Fibroblast of upper back skin (primary cell): ENCODE measurements around the gene CARD14.
"Not testable (repeated sequence)": the region's sequence is repeated elsewhere in the genome, so short reads cannot be mapped to it uniquely, and the experiment has no call there.

Experiments used
- DNase-seq: peaks from one replicate; pipeline ENCODE4 v3.0.0-alpha.2; 2013

The CARD14 gene

GRCh38 chr17:80229011-80229410 lies 59.2 kb downstream of the CARD14 start:
- DNase-seq: no peak

DNA sequence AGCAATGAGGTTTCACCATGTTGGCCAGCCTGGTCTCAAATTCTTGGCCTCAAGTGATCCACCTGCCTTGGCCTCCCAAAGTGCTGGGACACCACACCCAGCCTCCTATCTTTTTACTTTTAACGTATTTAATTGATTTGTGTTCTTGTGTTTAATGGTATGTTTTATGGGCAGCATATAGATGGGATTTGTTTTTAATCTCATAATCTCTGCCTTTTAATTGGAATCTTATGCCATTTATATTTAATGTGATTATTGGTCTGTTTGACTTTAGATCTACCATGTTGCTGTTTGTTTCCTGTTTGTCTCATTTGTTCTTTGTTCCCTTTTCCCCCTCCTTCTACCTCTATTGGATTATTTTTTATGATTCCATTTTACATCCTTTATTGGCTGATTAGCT lies 62.6 kb downstream of the CARD14 start:
- DNase-seq: no peak

- DNase-seq: no peak
Observed at GRCh38 chr17:80233202-80233601, 63.4 kb downstream of the CARD14 start.

DNA sequence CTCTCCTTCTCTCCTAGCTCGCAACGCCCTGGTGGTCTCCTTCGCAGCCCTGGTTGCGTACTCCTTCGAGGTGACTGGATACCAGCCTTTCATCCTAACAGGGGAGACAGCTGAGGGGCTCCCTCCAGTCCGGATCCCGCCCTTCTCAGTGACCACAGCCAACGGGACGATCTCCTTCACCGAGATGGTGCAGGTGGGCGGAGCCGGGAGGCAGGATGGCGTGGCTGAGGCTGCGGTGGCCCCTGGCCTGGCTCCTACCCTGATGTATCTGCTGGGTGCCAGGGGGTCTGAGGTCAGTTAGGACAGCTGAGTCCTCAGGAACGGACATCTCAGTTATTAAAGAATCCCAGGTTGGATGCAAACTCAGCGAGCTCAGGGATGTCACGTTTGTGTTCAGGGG lies 67.1 kb downstream of the CARD14 start:
- DNase-seq: no peak

GRCh38 chr17:80237386-80237785 lies 67.6 kb downstream of the CARD14 start:
- DNase-seq: no peak

- DNase-seq: no peak
Observed at GRCh38 chr17:80242505-80242904, 72.7 kb downstream of the CARD14 start.

GRCh38 chr17:80243526-80244433 lies 74.0 kb downstream of the CARD14 start:
- DNase-seq: no peak

GRCh38 chr17:80244448-80244847 lies 74.6 kb downstream of the CARD14 start:
- DNase-seq: not testable (repeated sequence)

DNA sequence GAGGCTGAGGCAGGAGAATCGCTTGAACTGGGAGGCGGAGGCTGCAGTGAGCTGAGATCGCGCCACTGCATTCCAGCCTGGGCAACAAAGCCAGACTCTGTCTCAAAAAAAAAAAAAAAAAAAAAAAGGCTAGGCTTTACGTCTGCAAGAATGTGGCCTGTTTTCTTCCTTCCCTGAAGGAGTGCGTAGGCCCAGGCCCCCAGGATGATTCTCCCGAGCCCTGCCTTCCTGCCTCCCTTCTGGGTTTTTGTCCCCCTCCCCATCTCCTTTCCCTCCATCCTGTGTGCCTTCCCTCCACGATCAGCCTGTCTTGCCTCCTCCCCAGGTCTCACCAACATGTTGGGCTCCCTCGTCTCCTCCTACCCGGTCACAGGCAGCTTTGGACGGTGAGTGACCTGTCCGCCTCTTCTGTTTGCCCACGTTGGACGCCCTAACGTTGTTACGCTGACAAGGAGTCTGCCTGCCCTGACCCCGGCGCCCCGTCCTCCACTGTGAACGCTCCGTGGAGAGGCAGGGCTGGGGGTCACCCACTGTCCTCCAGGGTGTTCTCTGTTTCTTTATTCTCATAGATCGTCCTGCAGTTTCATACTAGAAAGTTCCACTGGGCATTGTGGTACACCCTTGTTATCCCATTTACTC lies 75.2 kb downstream of the CARD14 start:
- no peak for DNase-seq

- DNase-seq: no peak
Observed at GRCh38 chr17:80245566-80246265, 75.9 kb downstream of the CARD14 start.

- no peak for DNase-seq
Observed at GRCh38 chr17:80246266-80246681, 76.4 kb downstream of the CARD14 start.

DNA sequence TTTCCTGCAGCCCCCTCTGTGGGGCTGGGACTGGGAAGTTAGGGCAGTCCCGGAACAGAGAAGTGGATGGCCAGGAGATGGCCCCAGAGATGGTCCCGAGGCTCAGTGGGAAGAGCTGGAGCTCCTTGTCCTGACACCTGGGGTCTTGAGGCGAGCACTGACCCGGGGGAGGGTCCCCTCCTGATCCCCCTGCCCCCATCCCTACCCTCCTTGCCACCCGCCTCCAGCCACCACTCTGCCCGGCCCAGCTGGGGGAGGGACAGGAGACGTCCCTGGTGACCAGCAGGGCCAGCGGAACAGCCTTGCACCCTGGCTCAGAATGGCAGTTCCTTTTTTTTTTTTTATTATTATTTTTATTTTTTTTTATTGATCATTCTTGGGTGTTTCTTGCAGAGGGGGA lies 76.9 kb downstream of the CARD14 start:
- no peak for DNase-seq

DNA sequence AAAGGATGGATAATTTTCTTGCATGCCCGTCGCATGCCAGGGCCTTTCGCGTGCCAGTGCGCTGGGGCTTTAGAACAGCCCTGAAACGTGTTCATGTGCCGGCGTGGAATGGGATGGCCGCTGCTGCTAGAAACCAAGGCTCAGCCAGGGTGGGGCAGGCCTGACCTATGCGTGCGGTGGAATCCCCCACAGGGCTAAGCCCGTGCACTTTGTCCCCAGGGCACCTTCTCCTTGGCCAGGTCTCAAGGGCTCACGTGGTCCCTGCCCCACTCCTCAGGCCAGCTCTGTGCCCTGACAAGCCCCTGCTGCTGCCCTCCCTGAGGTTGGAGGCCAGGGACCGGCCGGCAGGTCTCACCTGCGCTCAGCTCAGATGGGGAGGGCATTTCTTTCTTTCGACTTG lies 77.7 kb downstream of the CARD14 start:
- DNase-seq: no peak

- DNase-seq: no peak
Observed at GRCh38 chr17:80248001-80248893, 78.4 kb downstream of the CARD14 start.

DNA sequence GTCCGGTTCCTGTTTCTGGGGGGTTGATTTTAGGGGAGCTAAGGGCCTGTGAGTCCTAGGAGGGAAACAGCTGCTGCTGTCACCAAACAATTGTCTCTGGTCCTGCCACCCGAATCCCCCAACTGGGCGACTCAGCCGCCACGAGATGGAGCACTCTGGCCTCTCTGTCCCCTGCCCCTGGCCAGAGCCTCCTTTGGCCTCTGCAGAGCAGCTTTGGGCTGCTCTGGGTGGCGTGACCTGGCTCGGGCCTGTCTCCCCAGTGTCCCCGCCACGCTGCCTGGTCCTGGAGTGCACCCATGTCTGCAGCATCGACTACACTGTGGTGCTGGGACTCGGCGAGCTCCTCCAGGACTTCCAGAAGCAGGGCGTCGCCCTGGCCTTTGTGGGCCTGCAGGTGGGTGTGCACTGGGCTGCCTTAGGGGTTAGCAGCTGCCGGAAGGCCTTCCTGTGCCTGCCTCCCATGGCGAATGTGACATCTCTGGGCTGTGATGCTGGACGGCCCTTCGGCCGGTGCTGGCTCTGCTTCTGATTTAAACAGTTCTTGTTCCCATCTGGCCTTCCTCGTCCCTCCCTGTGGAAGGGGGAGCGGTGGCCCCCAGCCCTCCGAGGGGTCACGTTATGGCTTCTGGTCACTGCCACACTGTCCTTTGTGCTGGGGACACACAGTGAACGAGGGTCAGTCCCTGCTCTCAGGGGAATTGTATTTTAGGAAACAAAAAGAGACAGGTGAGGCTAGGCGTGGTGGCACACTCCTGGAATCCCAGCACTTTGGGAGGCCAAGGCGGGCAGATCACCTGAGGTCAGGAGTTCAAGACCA lies 79.3 kb downstream of the CARD14 start:
- DNase-seq: no peak

- no peak for DNase-seq
Observed at GRCh38 chr17:80251966-80252365, 82.1 kb downstream of the CARD14 start.

DNA sequence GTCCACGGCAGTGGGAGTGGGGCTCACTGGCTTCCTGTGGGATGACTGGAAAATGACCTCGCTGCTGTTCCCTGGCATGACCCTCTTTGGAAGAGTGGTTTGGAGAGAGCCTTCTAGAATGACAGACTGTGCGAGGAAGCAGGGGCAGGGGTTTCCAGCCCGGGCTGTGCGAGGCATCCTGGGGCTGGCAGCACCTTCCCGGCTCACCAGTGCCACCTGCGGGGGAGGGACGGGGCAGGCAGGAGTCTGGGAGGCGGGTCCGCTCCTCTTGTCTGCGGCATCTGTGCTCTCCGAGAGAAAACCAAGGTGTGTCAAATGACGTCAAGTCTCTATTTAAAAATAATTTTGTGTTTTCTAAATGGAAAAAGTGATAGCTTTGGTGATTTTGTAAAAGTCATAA lies 83.0 kb downstream of the CARD14 start:
- DNase-seq: peak; percentile 17

DNA sequence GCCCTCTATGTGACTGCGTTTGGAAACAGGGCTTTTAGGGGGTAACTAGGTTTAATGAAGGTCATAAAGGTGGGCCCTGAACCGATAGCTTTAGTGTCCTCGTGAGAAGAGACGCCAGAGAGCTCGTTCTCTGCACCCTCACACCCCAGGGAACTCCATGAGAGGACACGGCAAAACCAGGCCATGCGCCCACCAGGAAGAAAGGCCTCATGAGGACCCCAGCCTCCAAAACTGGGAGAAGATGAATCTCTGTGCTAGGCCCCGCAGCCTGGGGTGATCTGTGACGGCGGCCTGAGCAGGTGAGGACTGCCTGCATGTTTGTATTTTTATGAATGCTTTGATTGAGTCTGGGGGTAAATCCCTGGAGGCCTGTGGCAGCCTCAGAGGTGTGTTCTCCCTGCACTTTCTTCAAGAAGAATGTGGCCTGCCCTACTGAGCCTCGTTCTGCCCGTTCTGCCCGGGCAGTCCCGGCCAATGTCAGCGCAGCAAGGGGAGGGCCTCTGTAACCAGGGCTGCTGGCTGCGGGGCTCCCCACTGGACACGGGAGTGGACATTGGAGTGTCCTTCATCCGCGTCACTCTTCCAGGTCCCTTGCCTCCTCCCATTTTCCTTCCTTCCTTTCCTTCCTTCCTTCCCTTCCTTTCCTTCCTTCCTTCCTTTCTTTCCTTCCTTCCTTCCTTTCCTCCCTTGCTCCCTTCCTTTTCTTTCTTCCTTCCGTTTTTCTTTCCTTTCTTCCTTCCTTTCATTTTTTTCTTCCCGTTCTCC lies 84.0 kb downstream of the CARD14 start:
- DNase-seq: no peak

GRCh38 chr17:80254396-80255251 lies 84.8 kb downstream of the CARD14 start:
- peak; percentile 91 for DNase-seq

- no peak for DNase-seq
Observed at GRCh38 chr17:80256034-80256350, 86.2 kb downstream of the CARD14 start.
